Hepatocyte (in vitro differentiated cells): ENCODE data around the gene HTRA1.

Experiments used
- EZH2 ChIP-seq: fragments of 200-600 bp; sonication (generic); IDR thresholded peaks from 2 replicates; pipeline ENCODE4 v1.6.1; 2016; ENCODE audit warnings: antibody characterized with exemption, mild to moderate bottlenecking, borderline replicate concordance
- TF ChIP-seq, protein P1 (sequence below): fragments of 200-600 bp; sonication (generic); IDR thresholded peaks from 2 replicates; pipeline ENCODE4 v1.5.1; 2016; ENCODE audit warnings: antibody characterized with exemption, mild to moderate bottlenecking; ENCODE audit not compliant: poor library complexity

- TF ChIP-seq, protein P1, sequence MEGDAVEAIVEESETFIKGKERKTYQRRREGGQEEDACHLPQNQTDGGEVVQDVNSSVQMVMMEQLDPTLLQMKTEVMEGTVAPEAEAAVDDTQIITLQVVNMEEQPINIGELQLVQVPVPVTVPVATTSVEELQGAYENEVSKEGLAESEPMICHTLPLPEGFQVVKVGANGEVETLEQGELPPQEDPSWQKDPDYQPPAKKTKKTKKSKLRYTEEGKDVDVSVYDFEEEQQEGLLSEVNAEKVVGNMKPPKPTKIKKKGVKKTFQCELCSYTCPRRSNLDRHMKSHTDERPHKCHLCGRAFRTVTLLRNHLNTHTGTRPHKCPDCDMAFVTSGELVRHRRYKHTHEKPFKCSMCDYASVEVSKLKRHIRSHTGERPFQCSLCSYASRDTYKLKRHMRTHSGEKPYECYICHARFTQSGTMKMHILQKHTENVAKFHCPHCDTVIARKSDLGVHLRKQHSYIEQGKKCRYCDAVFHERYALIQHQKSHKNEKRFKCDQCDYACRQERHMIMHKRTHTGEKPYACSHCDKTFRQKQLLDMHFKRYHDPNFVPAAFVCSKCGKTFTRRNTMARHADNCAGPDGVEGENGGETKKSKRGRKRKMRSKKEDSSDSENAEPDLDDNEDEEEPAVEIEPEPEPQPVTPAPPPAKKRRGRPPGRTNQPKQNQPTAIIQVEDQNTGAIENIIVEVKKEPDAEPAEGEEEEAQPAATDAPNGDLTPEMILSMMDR = no peak
- no peak for TF ChIP-seq EZH2
Measured at GRCh38 chr10:122455376-122456079, 5.8 kb upstream of the HTRA1 start.
